Keratinocyte (primary cell): ENCODE data around the gene TTLL8.

ENCODE experiments used
- EZH2 ChIP-seq: IDR thresholded peaks from one replicate; pipeline ENCODE4 v1.6.1; 2012; ENCODE audit warnings: inconsistent platforms, mild to moderate bottlenecking, low read length, moderate library complexity
- TF ChIP-seq, protein P1 (sequence below), 3 experiments: IDR thresholded peaks in 1 of 3; conservative IDR thresholded peaks in 1 of 3; optimal IDR thresholded peaks in 1 of 3; 2 replicates in 2 of 3; 3 replicates in 1 of 3; pipeline versions ENCODE3 to v1.5.1; 2011; ENCODE audit warnings: low read length in 3 of 3, mild to moderate bottlenecking in 3 of 3, moderate library complexity in 2 of 3, control low read depth in 1 of 3, inconsistent platforms in 1 of 3; ENCODE audit not compliant: insufficient read depth in 2 of 3; ENCODE audit errors: extremely low read depth in 1 of 3

DNA sequence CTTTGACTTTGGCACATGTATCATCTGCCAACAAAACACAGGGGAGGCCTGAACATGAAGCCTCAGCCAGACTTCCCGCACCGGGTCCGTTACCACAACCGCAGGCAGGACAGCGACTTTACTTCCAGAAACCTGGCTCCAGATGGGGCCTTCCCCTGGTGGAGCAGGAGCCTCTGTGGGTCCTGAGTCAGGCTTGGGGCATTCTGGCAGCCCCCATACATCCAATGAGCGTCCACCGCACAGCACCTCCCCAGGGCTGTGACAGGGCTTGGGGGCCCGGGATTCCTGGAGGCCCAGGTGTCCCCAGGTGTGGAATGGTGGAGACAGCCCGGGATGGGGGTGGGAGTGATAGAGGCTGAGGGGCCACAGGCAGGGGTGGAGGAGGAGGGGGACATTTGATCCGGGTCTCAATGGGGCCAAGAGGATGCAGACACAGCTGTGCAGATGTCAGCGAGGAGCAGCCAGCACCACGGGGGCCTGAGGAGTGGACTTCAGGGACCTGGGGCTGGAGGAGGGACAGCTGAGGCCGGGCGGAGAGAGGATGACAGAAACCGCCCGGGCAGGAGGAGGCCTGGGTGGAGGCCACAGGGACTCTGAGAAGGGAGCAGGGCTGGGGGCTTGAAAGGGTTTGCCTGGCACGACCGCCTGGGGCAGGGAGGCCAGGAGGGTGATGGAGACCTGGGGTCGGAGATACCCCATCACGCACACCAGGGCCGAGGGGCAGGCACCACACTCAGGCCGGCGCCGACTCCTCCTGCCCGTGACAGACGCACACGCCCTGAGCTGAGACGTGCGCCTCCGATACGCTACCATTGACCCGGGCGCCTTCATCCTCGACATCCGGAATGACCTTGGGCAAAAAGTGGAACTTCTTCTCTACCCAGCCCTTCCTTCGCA is 8.6 kb downstream of the TTLL8 start:
- TF ChIP-seq, protein P1, sequence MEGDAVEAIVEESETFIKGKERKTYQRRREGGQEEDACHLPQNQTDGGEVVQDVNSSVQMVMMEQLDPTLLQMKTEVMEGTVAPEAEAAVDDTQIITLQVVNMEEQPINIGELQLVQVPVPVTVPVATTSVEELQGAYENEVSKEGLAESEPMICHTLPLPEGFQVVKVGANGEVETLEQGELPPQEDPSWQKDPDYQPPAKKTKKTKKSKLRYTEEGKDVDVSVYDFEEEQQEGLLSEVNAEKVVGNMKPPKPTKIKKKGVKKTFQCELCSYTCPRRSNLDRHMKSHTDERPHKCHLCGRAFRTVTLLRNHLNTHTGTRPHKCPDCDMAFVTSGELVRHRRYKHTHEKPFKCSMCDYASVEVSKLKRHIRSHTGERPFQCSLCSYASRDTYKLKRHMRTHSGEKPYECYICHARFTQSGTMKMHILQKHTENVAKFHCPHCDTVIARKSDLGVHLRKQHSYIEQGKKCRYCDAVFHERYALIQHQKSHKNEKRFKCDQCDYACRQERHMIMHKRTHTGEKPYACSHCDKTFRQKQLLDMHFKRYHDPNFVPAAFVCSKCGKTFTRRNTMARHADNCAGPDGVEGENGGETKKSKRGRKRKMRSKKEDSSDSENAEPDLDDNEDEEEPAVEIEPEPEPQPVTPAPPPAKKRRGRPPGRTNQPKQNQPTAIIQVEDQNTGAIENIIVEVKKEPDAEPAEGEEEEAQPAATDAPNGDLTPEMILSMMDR (optimal IDR thresholded peaks at IDR 0.05 in 1 of 3, IDR thresholded peaks at IDR 0.05 in 1 of 3, conservative IDR thresholded peaks at IDR 0.05 in 1 of 3; ENCODE audit: extremely low read depth in 1 of 3, insufficient read depth in 2 of 3, low read length in 3 of 3): no peak
- no peak for TF ChIP-seq EZH2
